ENCODE data around the gene PTPRU.

The PTPRU gene

DNA sequence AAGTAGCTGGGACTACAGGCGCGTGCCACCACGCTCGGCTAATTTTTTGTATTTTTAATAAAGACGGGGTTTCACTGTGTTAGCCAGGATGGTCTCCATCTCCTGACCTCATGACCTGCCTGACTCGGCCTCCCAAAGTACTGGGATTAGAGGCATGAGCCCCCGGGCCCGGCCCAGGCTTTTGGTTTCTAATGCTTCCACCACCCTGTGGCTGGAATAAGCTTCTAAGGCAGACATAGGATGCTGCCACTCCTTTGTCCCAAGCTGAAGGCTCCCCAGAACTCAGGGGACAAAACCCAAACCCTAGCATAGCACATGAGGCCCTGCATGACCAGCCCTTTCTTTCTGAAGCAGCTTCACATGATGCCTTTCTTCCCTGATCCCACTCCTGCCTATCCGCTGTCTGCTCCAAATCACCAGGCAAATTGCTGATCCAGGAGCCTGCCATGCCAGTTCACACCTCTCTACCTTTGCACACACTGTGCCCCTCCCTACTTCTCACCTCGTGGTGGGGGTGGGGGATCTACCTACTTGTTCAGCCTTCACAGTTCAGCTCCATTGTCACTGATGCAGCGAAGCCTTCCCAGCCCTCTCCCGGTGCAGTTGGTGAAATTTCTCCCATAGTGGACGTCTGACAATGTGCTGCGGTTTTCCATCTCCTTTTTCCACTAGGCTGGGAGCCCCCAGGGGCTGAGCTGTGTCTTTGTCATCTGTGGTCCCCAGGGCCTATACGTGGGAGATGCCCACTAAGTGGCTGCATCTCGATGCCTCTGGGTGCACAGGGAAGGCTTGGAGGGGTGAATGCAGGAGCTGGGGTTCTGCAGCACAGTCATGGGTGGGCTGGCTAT lies 6.9 kb downstream of the PTPRU start:
- TF ChIP-seq ZNF169 (tag by site-specific recombination; IDR thresholded peaks at IDR 0.05) (no peak), ZFP37 (tag by site-specific recombination; IDR thresholded peaks at IDR 0.05) (no peak), ZNF837 (tag by site-specific recombination; IDR thresholded peaks at IDR 0.05) (no peak)
- TF ChIP-seq, protein P1, sequence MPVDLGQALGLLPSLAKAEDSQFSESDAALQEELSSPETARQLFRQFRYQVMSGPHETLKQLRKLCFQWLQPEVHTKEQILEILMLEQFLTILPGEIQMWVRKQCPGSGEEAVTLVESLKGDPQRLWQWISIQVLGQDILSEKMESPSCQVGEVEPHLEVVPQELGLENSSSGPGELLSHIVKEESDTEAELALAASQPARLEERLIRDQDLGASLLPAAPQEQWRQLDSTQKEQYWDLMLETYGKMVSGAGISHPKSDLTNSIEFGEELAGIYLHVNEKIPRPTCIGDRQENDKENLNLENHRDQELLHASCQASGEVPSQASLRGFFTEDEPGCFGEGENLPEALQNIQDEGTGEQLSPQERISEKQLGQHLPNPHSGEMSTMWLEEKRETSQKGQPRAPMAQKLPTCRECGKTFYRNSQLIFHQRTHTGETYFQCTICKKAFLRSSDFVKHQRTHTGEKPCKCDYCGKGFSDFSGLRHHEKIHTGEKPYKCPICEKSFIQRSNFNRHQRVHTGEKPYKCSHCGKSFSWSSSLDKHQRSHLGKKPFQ (tag by site-specific recombination; IDR thresholded peaks at IDR 0.05): peak; percentile 89
- H3K27ac ChIP-seq (ENCODE audit: extremely low read depth, low read depth, low read length): no peak overlapping the region
- ChIA-PET POLR2A (no interaction called here), CTCF (interaction anchor here (0.5 to 2.0 kb wide), 6 partner anchors 21 to 1850 kb away, joined by 3 to 12 read pairs (median 3); no protein-coding TSS in a partner anchor)
- no peaks in the 10 kb centered on the region for H3K9me3 ChIP-seq (ENCODE audit: control insufficient read depth, insufficient read depth, low read depth, low read length)
- no peaks in the 10 kb centered on the region for H3K36me3 ChIP-seq (ENCODE audit: control insufficient read depth in 2 of 2, insufficient read depth in 1 of 2, low read length in 2 of 2)
- H3K4me3 ChIP-seq (ENCODE audit: low read depth, low read length): no peak overlapping the region
- H3K4me1 ChIP-seq (ENCODE audit: control insufficient read depth, insufficient read depth, low read length): peaks cover 4% of the 10 kb centered on the region; the same call in 1 of the 2 replicates

DNA sequence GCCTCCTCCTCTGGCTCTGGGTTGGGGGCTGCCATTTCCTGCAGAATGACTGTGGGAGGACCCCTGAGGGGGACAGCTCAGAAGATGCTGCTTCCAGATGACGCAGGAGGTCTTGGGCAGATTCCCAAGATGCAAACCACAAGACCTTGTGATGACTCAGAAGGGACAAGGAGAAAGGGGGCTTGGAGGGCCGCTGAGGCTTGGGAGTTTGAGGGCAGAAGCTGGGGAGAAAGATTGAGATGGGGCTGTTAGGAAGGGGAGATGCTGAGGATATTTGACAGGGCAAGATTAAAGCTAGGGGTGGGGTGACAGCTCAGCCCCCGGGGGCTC lies 7.5 kb downstream of the PTPRU start:
- H3K27ac ChIP-seq (ENCODE audit: extremely low read depth, low read depth, low read length): no peak overlapping the region
- peaks cover under 1% of the 10 kb centered on the region; the same call in 1 of the 2 replicates for H3K4me1 ChIP-seq (ENCODE audit: control insufficient read depth, insufficient read depth, low read length)
- no peak overlapping the region for H3K4me3 ChIP-seq (ENCODE audit: low read depth, low read length)
- TF ChIP-seq SCRT1 (tag by site-specific recombination; IDR thresholded peaks at IDR 0.05; ENCODE audit: borderline replicate concordance) (no peak), ZNF660 (tag by site-specific recombination; IDR thresholded peaks at IDR 0.05) (no peak), ZNF514 (tag by site-specific recombination; IDR thresholded peaks at IDR 0.05) (no peak), ZNF146 (tag by site-specific recombination; IDR thresholded peaks at IDR 0.05) (no peak), ZNF776 (tag by site-specific recombination; IDR thresholded peaks at IDR 0.05; ENCODE audit: borderline replicate concordance) (no peak), ZNF558 (tag by site-specific recombination; IDR thresholded peaks at IDR 0.05) (no peak), ZNF324 (tag by site-specific recombination; IDR thresholded peaks at IDR 0.05) (no peak), KLF1 (tag by site-specific recombination; IDR thresholded peaks at IDR 0.05) (no peak), MYNN (tag by site-specific recombination; IDR thresholded peaks at IDR 0.05; ENCODE audit: borderline replicate concordance) (no peak), ZNF423 (tag by site-specific recombination; IDR thresholded peaks at IDR 0.05) (no peak)
- TF ChIP-seq, protein P2, sequence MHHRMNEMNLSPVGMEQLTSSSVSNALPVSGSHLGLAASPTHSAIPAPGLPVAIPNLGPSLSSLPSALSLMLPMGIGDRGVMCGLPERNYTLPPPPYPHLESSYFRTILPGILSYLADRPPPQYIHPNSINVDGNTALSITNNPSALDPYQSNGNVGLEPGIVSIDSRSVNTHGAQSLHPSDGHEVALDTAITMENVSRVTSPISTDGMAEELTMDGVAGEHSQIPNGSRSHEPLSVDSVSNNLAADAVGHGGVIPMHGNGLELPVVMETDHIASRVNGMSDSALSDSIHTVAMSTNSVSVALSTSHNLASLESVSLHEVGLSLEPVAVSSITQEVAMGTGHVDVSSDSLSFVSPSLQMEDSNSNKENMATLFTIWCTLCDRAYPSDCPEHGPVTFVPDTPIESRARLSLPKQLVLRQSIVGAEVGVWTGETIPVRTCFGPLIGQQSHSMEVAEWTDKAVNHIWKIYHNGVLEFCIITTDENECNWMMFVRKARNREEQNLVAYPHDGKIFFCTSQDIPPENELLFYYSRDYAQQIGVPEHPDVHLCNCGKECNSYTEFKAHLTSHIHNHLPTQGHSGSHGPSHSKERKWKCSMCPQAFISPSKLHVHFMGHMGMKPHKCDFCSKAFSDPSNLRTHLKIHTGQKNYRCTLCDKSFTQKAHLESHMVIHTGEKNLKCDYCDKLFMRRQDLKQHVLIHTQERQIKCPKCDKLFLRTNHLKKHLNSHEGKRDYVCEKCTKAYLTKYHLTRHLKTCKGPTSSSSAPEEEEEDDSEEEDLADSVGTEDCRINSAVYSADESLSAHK (tag by site-specific recombination; IDR thresholded peaks at IDR 0.05): no peak
- TF ChIP-seq, protein P3, sequence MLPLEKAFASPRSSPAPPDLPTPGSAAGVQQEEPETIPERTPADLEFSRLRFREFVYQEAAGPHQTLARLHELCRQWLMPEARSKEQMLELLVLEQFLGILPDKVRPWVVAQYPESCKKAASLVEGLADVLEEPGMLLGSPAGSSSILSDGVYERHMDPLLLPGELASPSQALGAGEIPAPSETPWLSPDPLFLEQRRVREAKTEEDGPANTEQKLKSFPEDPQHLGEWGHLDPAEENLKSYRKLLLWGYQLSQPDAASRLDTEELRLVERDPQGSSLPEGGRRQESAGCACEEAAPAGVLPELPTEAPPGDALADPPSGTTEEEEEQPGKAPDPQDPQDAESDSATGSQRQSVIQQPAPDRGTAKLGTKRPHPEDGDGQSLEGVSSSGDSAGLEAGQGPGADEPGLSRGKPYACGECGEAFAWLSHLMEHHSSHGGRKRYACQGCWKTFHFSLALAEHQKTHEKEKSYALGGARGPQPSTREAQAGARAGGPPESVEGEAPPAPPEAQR (tag by site-specific recombination; IDR thresholded peaks at IDR 0.05): no peak
- TF ChIP-seq, protein P4, sequence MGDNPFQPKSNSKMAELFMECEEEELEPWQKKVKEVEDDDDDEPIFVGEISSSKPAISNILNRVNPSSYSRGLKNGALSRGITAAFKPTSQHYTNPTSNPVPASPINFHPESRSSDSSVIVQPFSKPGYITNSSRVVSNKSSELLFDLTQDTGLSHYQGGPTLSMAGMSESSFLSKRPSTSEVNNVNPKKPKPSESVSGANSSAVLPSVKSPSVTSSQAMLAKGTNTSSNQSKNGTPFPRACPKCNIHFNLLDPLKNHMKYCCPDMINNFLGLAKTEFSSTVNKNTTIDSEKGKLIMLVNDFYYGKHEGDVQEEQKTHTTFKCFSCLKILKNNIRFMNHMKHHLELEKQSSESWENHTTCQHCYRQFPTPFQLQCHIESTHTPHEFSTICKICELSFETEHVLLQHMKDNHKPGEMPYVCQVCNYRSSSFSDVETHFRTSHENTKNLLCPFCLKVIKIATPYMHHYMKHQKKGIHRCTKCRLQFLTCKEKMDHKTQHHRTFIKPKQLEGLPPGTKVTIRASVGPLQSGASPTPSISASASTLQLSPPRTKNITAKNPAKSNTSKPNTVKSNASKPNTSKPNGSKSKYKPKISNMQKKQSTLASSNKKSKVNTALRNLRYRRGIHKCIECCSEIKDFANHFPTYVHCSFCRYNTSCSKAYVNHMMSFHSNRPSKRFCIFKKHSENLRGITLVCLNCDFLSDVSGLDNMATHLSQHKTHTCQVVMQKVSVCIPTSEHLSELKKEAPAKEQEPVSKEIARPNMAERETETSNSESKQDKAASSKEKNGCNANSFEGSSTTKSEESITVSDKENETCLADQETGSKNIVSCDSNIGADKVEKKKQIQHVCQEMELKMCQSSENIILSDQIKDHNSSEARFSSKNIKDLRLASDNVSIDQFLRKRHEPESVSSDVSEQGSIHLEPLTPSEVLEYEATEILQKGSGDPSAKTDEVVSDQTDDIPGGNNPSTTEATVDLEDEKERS (tag by site-specific recombination; IDR thresholded peaks at IDR 0.05): no peak
- TF ChIP-seq, protein P5, sequence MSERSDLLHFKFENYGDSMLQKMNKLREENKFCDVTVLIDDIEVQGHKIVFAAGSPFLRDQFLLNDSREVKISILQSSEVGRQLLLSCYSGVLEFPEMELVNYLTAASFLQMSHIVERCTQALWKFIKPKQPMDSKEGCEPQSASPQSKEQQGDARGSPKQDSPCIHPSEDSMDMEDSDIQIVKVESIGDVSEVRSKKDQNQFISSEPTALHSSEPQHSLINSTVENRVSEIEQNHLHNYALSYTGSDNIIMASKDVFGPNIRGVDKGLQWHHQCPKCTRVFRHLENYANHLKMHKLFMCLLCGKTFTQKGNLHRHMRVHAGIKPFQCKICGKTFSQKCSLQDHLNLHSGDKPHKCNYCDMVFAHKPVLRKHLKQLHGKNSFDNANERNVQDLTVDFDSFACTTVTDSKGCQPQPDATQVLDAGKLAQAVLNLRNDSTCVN (tag by site-specific recombination; optimal IDR thresholded peaks at IDR 0.05): no peak
- H3K9me3 ChIP-seq (ENCODE audit: control insufficient read depth, insufficient read depth, low read depth, low read length): no peaks in the 10 kb centered on the region
- POLR2A ChIA-PET: no interaction called here
- H3K36me3 ChIP-seq (ENCODE audit: control insufficient read depth in 2 of 2, insufficient read depth in 1 of 2, low read length in 2 of 2): no peaks in the 10 kb centered on the region
- CTCF ChIA-PET: interaction anchor here (0.5 to 2.0 kb wide), 10 partner anchors 15 to 1849 kb away, joined by 3 to 12 read pairs (median 3); no protein-coding TSS in a partner anchor
